Amniotic epithelial cell (primary cell): ENCODE measurements around the gene TRMT44.
"Not testable (repeated sequence)": the region's sequence is repeated elsewhere in the genome, so short reads cannot be mapped to it uniquely, and the experiment has no call there.

Source experiments
- DNase-seq: peaks from one replicate; pipeline ENCODE4 v3.0.0-alpha.2; 2010; ENCODE audit warnings: low read depth

Gene TRMT44

DNA sequence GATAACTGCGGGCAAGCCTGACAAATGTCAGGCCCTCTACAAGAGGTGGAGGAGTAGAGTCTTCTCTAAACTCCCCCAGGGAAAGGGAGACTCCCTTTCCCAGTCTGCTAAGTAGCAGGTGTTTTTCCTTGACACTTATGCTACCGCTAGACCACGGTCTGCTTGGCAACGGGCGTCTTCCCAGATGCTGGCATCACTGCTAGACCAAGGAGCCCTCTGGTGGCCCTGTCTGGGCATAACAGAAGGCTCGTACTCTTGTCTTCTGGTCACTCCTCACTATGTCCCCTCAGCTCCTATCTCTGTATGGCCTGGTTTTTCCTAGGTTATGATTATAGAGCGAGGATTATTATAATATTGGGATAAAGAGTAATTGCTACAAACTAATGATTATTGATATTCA, 33.7 kb upstream of the TRMT44 start:
- peak; percentile 50 for DNase-seq

DNA sequence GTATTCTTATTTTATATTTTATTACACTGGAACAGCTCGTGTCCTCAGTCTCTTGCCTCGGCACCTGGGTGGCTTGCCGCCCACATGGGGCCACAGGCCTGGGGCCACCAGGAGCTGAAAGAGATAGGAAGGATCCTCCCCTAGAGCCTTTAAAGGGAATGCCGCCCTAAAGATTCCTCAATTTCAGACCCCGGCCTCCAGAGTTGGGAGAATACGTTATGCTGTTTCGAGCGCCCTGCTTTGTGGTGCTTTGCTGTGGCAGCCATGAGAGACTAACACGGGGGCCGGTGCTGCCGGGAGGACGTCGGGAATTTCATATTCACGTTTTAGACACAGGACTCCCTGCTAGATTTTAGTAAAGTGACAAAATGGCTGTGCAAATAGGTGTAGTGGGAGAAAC, 33.3 kb upstream of the TRMT44 start:
- no peak for DNase-seq

GRCh38 chr4:8407756-8408155, 32.8 kb upstream of the TRMT44 start:
- no peak for DNase-seq

DNA sequence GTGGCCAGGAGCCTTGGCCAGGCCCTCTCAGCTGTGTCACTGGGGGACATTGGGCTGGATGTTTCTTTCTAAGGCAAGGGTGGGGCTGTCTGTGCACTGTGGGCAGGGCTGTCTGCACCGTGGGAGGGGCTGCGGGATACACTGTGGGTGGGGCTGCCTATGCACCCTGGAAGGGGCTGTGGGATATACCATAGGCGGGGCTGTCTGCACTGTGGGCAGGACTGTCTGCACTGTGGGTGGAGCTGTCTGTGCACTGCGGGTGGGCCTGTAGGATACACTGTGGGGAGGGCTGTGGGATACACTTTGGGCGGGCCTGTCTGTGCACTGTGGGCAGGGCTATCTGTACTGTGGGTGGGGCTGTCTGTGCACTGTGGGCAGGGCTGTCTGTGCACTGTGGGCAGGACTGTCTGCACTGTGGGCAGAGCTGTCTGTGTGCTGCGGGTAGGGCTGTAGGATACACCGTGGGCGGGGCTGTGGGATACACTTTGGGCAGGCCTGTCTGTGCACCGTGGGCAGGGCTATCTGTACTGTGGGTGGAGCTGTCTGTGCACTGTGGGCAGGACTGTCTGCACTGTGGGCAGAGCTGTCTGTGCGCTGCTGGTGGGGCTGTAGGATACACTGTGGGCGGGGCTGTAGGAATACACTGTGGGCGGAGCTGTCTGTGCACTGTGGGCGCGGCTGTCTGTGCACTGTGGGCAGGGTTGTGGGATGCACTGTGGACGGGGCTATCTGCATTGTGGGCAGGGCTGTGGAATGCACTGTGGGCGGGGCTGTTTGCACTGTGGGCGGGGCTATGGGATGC, 31.1 kb upstream of the TRMT44 start:
- DNase-seq: peak; percentile 13

DNA sequence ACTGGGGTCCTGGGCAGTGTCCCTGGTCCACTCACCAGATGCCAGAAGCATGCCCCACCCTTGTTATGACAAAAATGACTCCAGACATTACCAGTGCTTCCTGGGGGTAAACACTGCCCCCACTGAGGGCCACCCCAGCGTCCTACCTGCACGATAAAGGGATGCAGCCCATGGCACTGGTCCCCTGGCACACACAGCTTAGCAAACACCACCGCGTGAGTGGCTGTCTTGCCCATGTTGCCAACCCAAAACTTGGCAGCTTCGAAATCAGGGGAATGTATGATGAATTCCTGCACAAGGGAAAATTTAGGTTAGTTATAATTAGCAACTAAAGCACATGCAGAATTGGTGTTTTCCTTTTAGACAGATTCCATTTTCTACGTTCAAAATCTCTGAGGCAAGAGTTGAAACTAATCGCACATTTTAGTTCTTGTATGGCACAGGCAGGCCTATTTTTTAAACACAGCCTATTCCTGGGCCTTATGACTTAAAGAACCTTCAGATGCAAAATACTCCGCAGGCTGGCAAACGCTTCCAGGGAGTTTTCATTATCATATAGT, 30.4 kb upstream of the TRMT44 start:
- DNase-seq: no peak

- DNase-seq: peak; percentile 86
Measured at GRCh38 chr4:8410641-8411271, 29.8 kb upstream of the TRMT44 start.

DNA sequence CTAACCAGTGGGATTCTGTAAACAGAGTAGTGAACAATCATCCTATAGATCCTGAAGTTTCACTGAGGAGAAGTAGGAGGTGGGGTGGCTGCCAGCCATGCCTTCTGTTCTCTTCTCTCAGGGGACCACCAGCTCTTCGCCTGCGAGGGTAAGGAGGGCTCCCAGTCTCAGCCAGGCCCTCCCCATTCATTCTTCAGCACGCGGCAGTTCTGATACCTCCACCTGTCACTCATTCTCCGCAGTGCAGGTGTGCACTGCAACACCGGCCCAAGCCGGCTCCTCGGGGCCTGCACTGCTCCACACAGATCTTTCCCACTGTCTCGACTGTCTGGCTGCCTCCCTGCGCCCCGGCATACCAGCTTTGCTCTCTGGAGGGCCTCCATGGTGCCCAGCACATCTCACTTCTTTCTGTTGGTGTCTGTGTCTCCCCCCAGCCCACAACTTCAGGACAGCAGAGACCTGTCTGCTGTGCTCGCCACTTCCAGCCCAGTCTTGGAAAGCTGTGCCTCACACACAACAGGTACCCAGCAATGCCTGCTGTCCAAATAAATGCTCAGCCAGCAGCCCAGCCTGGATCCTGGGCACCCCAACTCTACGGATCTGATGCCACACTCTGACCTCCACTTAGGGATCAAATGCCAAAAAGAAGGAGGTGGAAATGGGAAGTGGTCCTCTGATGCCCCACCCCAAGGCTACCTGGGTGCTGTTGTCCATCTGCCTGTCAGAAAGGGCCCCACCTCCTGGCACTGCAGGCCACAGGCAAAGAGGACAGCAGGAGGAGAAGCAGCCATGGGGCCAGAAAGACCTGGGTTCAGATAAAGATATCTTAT, 29.0 kb upstream of the TRMT44 start:
- DNase-seq: no peak

- no peak for DNase-seq
Measured at GRCh38 chr4:8412288-8412687, 28.3 kb upstream of the TRMT44 start.

DNA sequence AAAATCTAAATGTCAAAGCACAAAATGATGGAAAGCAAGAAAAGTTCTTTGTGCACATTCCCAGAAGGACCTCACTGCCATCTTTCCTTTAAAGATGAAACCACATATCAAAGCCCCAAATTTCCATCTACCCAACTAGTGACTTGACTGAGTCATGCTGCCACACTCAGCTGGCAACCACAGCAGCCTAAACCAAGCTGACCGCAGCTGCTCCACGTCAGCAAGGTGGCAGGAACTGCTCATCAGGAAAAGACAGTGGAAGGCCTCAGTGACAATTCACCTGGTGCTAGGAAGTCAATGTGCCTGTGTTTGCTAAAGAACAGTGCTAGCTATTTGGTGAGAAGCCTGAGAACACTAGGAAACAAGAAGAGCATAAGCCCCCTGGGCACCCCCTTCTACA, 26.2 kb upstream of the TRMT44 start:
- no peak for DNase-seq

DNA sequence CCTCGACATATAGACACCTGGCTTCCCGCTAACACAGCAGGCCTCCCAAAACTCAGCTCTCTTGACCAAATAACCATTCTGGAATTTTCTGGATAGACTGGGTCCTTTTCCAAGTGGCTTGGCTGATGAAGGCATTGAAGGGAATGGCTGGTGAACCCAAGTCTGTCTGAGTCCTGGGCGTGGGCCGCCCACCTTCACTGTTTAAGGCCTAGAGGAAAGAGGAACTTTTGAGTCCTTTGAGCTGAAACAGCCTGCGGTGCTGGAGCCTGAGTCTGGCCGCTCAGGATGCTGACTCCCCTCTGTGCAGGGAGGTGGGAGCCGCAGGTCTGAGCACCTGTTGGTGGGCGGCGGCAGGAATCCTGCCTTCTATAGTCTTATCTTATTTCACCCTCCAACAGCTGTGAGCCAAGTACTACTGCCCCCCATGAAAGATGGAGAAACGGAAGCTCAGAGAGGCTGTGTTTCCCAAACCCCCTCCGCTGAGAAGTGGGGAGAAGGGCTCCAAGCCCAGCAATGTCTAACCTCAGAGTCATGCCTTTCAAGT, 23.4 kb upstream of the TRMT44 start:
- no peak for DNase-seq

DNA sequence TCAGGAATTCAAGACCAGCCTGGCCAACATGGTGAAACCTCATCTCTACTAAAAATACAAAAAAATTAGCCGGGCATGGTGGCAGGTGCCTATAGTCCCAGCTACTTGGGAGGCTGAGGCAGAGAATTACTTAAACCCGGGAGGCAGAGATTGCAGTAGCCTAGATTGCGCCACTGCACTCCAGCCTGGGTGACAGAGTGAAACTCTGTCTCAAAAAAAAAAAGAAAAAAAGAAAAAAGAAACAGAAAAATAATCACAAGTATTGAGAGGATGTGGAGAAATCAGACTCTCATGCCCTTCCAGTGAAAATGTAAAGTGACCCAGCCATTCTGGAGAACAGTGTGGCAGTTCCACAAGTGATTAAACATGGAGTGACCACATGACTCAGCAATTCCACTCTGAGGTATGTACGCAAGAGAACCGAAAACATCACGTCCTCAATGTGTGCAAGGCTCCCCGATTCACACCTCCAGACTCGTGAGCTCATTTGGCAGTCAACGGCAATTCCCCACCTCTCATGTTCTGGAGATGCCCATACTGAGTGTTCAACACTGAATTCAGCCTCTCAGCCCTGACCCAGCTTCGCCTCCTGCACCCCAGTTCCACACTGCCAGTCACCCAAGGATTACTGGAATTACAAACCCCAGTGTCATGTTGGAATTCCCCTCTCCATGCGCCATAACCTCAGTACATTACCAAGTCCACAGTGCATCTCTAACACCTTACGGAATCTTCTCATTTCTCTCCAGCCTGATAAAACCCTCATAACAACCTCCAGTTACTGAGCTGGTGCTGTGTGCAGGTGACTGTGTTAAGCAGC, 21.1 kb upstream of the TRMT44 start:
- peak; percentile 72 for DNase-seq

GRCh38 chr4:8420151-8420550, 20.4 kb upstream of the TRMT44 start:
- not testable (repeated sequence) for DNase-seq

GRCh38 chr4:8422327-8422726, 18.2 kb upstream of the TRMT44 start:
- DNase-seq: no peak

DNA sequence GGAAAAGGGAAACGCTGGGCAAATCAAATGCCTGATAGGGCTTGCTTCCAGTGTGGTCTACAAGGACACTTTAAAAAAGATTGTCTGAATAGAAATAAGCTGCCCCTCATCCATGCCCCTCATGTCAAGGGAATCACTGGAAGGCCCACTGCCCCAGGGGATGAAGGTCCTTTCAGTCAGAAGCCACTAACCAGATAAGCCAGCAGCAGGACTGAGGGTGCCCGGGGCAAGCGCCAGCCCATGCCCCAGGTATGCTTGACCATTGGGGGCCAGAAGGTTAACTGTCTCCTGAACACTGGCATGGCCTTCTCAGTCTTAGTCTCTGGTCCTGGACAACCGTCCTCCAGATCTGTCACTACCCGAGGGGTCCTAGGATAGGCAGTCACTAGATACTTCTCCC, 17.8 kb upstream of the TRMT44 start:
- DNase-seq: no peak

- no peak for DNase-seq
Measured at GRCh38 chr4:8427262-8427661, 13.3 kb upstream of the TRMT44 start.

DNA sequence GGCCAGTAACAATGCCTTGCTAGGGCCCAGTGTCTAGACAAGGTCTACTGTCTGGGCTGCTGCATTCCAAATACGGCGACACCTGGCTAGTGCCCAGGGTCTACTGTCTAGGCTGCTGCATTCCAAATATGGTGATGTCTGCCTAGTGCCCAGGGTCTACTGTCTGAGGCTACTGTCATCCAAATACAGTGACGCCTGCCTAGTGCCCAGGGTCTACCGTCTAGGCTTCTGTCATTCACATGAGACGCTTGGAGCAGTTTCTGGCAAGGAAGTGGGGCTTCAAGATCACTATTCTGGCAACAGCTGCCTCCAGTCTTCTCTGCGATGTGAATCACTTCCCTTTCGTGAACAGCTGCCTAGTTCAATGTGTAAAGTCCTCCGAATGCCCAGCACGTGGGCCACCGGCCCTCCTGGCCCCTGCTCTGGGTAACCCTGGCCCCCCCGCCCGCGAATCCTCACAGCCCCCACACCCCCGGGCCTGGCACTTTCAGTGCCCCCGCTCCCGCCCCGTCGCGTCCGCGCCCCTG, 12.8 kb upstream of the TRMT44 start:
- peak; percentile 43 for DNase-seq

DNA sequence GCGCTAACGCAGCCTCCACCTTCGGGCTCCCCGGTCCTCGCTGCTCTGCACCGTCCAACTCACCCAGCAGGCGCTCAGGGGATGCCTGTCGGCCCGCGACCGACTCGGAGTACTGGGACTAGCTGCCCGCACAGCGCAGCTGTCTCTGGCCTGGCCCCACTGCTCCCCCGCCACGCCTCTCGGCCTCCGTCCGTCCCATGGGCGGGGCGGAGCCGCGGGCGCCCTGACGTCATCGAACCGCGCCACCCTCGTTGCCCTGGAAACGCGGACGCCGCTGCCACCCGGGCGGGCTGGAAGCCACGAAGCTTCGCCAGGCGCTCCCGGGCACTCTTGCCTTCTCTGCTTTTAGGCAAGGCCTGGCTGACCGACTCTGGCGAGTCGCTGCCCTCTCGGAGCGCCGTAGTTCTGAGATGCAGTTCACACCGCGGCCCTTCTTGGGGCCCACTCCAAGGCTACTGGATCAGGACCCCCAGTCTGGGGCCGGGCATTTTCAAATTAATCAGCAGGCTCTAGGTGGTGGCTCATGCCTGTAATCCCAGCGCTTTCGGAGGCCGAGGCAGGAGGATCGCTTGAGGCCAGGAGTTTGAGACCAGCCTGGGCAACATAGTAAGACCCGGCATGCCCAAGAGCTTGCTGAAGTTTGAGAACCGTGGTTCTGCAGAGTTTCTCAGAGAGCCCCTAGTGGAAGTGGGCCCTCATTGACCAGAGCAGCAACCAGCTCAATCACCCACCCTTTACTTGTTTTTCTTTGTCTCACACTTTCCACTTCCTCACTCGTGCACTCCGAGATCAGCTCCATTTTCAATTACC, 12.1 kb upstream of the TRMT44 start:
- DNase-seq: peak; percentile 74

DNA sequence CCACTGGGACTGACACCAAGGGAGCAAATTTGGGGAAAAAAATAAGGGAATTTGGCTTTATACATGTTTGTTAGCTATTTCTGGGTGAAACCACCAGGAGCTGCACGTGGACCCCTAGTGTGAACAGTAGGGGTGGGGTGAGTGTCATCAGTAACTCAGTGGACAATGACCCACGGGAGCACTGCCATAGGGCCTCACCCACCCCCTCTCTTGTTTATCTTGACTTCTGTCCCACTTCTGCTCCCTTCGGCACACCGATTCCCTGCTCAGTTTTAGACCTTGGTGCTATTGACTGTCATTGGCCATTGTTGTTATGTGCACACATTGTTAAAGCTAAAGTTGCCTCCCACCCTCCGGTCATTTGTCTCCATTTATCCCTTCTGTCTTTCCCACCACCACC, 9.0 kb upstream of the TRMT44 start:
- no peak for DNase-seq

GRCh38 chr4:8433136-8433535, 7.4 kb upstream of the TRMT44 start:
- peak; percentile 68 for DNase-seq
